Fibroblast of pulmonary artery (primary cell): ENCODE measurements around the gene POU2F1.
A peak's percentile ranks its signal among the peaks of the same experiment; 100 is the strongest.

Experiments
- DNase-seq: peaks from one replicate; pipeline ENCODE4 v3.0.0-alpha.2; 2010; ENCODE audit warnings: low read depth
- H3K4me3 ChIP-seq: replicated peaks from 2 replicates; pipeline ENCODE4 v1.5.1; 2011; ENCODE audit warnings: low read depth, mild to moderate bottlenecking, control low read depth, low read length, moderate library complexity
- TF ChIP-seq, protein P1 (sequence below): IDR thresholded peaks from 2 replicates; pipeline ENCODE4 v1.5.1; 2011; ENCODE audit warnings: mild to moderate bottlenecking, control low read depth, low read length, inconsistent platforms; ENCODE audit errors: missing control alignments

POU2F1 gene

DNA sequence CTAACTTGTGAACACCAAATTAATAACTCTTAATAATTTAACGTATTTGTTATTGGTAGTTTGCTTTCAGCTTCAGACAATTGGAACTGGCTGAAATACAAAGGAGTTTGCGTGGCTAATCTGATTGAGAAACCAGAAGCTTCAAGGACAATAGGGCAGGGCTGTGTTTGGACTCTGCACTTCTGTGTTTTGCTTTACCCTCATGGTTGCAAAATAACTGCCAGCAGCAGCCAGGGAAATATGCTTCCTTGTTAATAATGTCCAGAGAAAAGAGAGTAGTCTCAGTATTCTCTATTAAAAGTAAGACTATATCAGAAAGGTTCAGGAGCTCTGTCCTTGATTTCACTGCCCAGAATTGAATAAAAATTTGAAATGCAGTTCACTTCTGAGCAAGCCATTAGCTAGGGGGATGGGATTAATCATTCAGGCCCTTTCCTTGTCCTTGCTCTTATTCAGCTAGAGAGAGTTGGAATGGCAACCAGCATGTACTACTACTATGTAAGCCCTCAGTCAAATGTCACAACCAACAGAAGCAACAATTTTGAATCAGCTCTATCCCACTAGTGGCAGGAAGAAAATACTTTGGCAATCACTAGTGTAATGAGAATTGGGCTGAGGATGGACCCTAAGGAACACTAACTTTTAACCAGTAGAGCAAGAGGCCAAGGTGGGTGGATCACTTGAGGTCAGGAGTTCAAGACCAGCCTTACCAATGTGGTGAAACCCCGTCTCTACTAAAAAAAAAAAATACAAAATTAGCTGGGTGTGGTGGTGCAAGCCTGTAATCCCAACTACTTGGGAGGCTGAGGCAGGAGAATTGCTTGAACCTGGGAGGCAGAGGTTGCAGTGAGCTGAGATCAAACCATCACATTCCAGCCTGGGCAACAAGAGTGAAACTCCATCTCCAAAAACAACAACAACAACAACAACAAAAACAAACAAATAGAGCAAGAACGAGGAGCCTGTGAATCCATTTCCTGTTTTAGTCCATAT, 76.8 kb downstream of the POU2F1 start:
- DNase-seq, result peak; percentile 70
- no peak overlapping the region for H3K4me3 ChIP-seq
- TF ChIP-seq, protein P1, sequence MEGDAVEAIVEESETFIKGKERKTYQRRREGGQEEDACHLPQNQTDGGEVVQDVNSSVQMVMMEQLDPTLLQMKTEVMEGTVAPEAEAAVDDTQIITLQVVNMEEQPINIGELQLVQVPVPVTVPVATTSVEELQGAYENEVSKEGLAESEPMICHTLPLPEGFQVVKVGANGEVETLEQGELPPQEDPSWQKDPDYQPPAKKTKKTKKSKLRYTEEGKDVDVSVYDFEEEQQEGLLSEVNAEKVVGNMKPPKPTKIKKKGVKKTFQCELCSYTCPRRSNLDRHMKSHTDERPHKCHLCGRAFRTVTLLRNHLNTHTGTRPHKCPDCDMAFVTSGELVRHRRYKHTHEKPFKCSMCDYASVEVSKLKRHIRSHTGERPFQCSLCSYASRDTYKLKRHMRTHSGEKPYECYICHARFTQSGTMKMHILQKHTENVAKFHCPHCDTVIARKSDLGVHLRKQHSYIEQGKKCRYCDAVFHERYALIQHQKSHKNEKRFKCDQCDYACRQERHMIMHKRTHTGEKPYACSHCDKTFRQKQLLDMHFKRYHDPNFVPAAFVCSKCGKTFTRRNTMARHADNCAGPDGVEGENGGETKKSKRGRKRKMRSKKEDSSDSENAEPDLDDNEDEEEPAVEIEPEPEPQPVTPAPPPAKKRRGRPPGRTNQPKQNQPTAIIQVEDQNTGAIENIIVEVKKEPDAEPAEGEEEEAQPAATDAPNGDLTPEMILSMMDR, result no peak

DNA sequence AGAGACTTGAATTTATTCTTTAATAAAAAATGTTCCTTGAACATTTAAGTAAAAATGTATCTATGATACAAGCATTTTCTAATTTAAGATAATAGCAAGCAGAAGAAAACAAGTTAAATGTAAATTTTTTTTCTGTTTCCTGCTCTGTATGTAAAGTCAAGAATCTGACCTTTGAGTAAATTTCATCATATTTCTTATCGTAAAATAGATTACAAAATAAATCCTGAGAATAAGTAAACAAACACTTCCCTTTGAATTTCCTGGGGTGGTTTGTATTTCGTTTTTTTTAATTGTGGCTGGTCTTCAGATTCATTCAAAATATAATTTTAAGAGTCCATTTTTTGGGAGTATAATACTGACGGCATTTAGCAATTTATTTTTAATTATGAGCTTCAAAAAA, 77.6 kb downstream of the POU2F1 start:
- TF ChIP-seq, protein P1, result no peak
- DNase-seq, result peak; percentile 16
- H3K4me3 ChIP-seq, result no peak overlapping the region

DNA sequence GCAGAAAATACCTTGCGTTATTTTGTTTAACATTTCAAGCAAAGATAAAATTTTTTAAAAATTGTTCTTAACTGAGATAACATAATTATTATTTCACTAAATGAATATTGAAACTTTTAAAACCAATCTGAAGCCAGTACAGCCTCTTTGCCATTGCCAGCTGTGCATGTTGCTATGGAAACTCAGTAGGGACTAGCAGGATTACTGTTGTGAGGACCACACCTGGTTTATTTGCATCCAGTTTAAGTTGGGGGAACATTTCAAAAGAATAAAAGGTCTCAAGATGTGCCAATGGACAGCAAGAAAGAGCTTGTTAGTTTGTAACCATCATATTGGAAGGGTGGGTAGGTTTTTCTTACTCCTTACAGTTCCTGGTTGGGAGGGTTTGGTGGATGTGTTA, 80.7 kb downstream of the POU2F1 start:
- TF ChIP-seq, protein P1, result no peak
- no peak for DNase-seq
- H3K4me3 ChIP-seq, result no peak overlapping the region

DNA sequence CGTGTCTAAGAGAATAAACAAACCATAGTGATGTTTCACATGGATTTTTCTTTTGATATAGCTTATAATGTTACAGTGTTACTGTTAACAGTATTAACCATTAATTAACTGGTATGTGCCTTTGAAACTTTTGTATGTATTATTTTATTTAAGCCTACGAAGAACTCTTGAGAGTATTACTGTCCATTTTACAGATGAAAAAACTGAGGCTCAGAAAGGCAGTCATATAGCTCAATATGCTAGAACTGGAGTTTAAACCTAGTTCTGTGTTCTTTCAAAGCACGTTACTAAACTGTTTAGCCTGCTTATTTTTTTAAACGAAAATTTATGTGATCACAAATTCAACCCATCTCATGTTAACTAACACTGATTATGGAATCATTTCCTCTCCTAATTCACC, 83.5 kb downstream of the POU2F1 start:
- no peak for DNase-seq
- no peak overlapping the region for H3K4me3 ChIP-seq
- TF ChIP-seq, protein P1, result no peak

GRCh38 chr1:167305059-167305705, 84.5 kb downstream of the POU2F1 start:
- TF ChIP-seq, protein P1, result no peak
- DNase-seq, result no peak

DNA sequence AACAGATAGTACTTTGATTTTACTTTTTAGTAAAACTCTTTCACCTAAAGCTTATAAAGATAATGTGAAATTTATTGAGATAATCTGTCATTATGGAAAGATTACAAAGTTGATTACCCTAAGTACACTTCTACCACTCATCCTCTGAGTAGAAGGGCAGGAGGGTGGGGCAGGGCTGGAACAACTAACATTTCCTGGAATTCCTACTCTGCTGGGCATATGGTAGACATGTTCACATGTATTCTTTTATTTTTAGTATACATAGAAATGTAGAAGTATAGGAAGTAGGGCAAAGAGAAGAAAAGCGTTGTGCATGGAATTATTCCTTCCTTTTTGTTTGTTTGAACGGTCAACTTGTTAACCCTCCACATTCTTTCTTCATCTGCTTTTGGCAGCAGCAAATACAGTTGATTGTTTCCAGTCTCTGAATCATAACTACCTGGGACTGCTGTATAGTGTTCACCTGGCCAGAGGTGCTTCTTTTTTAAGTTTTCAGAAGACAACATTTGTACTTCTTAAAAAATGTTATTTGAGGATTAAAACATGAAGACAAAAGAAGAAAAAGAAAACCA, 85.1 kb downstream of the POU2F1 start:
- no peak for DNase-seq
- no peak overlapping the region for H3K4me3 ChIP-seq
- TF ChIP-seq, protein P1, result no peak

More at GRCh38 chr1:167305059-167305705, 84.5 kb downstream of the POU2F1 start:
- H3K4me3 ChIP-seq, result no peak overlapping the region
